GM19467 (cell line): ENCODE results near the gene C6orf89.
"Not testable (repeated sequence)": the region's sequence is repeated elsewhere in the genome, so short reads cannot be mapped to it uniquely, and the experiment has no call there.

Source experiments
- ATAC-seq: cut with Tn5 transposase; IDR thresholded peaks from one replicate; pipeline ENCODE4 v1.9.1; 2021; ENCODE audit warnings: mild to moderate bottlenecking, moderate library complexity; ENCODE audit not compliant: unreplicated experiment

Gene C6orf89

GRCh38 chr6:36945301-36945700 lies 59.5 kb downstream of the C6orf89 start:
- ATAC-seq, result no peak

- ATAC-seq, result no peak
Measured at GRCh38 chr6:36946526-36946925, 60.8 kb downstream of the C6orf89 start.

GRCh38 chr6:36947570-36948351 lies 62.0 kb downstream of the C6orf89 start:
- ATAC-seq, result no peak

GRCh38 chr6:36949076-36949475 lies 63.3 kb downstream of the C6orf89 start:
- not testable (repeated sequence) for ATAC-seq

GRCh38 chr6:36949636-36950035 lies 63.9 kb downstream of the C6orf89 start:
- no peak for ATAC-seq

- ATAC-seq, result no peak
Measured at GRCh38 chr6:36953931-36954261, 68.1 kb downstream of the C6orf89 start.

GRCh38 chr6:36954262-36954931 lies 68.6 kb downstream of the C6orf89 start, which contains the start of gene PI16:
TSS of gene PI16 (plus strand) at chr6:36954738. CDS start at chr6:36954761, 23 bp downstream.
- no peak for ATAC-seq

GRCh38 chr6:36955136-36955535 lies 69.4 kb downstream of the C6orf89 start:
- ATAC-seq, result no peak

- ATAC-seq, result no peak
Measured at GRCh38 chr6:36955671-36956445, 70.1 kb downstream of the C6orf89 start.

GRCh38 chr6:36956446-36956820 lies 70.7 kb downstream of the C6orf89 start:
- ATAC-seq, result no peak

GRCh38 chr6:36957773-36958271 lies 72.1 kb downstream of the C6orf89 start:
- ATAC-seq, result no peak

GRCh38 chr6:36958775-36959554 lies 73.2 kb downstream of the C6orf89 start:
- no peak for ATAC-seq

GRCh38 chr6:36959555-36960250 lies 74.0 kb downstream of the C6orf89 start:
- ATAC-seq, result no peak

GRCh38 chr6:36961441-36962435 lies 76.0 kb downstream of the C6orf89 start:
- ATAC-seq, result no peak

GRCh38 chr6:36962874-36963273 lies 77.1 kb downstream of the C6orf89 start:
- no peak for ATAC-seq

GRCh38 chr6:36963451-36964290 lies 77.9 kb downstream of the C6orf89 start:
- no peak for ATAC-seq

- no peak for ATAC-seq
Measured at GRCh38 chr6:36964349-36964748, 78.6 kb downstream of the C6orf89 start.

GRCh38 chr6:36964908-36965307 lies 79.2 kb downstream of the C6orf89 start:
- ATAC-seq, result no peak
